ENCODE measurements around the gene LRP2.

DNA sequence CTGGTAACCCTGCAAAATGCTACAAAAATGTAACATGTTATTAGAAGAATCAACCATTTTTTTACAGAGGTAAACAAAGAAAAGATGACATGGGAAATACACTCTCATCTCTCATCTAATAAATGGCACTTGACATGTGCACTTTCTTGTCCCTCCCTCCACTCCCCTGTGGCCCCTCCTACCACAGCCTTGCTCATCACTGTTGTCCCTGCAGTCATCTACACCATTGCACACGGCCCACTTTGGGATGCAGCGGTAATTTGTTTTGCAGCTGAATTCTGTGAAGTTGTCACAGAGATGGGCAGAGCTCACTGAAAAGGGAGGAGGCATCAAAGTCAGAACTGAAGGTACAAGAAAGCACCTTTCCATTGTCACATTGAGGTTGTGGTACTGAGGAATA lies 189.4 kb downstream of the LRP2 start:
- TF ChIP-seq CTCF (IDR thresholded peaks at IDR 0.05) (no peak), POLR2A (IDR thresholded peaks at IDR 0.05) (no peak), POLR2AphosphoS5 (IDR thresholded peaks at IDR 0.05) (no peak)

Data from upper lobe of left lung (tissue), 4 donors.